NCI-H1048 (cell line): ENCODE measurements around the gene TMPRSS13.

Experiments used
- DNase-seq: peaks from one replicate; lab custom pipeline; 2025; lab: John Stamatoyannopoulos, UW

Gene TMPRSS13

GRCh38 chr11:117892651-117893050 is 36.6 kb downstream of the TMPRSS13 start:
- DNase-seq = no peak

DNA sequence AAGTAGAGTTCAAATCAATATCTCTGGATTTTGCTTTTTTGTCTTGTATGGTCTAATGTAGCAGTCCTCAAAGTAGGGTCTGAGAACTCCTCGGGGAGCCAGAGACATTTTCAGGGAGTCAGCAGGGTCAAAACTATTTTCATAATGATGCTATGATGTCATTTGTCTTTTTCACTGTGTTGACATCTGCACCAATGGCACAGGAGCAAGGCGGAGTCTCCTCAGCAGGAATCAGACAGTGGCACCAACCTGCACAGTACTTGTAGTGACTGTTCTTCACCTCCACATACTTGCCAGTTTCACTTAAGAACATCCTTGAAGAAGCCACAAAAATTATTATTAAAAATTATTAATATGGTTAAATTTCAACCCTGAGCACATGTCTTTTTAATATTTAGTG is 37.8 kb downstream of the TMPRSS13 start:
- no peak for DNase-seq

DNA sequence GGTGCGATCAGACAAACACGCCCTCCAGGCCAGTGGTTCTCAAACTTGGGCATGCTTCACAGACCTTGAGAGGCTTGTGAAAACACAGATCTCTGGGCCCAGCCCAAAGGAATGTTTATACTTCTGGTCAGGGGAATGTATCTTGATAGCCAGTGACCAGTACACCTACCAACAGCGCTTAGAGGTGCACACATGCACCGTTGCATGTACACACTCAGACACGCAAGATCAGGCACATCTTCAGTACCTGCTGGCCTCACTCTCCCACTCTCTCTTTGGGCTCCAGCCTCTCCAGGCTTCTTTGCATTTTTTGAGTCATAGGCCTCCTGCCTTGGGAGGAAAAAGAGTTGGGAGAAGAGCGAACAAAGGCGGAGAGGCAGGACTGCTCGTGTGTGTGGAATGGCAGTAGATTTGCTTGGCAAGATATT is 41.0 kb downstream of the TMPRSS13 start:
- DNase-seq = no peak

DNA sequence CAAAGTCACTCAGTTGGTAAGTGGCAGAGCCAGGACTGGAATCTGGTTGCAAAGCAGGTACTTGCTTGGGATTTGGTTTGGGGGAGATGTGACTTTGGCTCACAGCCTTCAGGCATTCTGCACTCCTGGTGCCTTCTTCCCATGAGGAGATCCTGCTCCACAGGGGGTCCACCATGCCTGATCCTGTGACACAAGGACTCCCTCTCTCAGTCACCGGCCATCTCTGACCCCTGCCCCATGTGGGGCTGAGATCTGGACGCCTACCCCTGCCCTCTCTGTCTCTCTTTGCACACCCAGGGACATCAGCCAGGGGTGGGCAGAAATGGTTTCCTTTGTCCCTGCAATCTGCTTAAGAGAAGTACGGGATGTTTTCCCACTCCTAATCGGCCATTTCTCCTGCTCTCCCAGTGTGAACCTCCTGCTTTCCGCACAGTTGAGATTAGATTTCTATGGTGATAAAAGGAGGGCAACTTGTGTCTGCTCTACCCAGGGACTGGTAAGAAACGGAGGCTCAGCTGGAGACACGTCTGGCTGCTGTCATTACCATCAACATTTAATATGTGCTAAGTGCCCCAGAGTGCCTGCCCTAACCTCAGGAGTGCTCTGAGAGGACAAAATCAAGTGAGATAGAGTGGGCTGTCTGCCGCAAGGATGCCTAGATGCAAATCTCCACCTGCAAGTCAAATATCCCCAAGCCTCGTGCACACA is 41.6 kb downstream of the TMPRSS13 start:
- no peak for DNase-seq

- no peak for DNase-seq
These were observed 43.4 kb downstream of the TMPRSS13 start for GRCh38 chr11:117885777-117886176.

GRCh38 chr11:117884994-117885393 is 44.2 kb downstream of the TMPRSS13 start:
- no peak for DNase-seq

- DNase-seq = no peak
These were observed 46.1 kb downstream of the TMPRSS13 start for GRCh38 chr11:117883063-117883462.

DNA sequence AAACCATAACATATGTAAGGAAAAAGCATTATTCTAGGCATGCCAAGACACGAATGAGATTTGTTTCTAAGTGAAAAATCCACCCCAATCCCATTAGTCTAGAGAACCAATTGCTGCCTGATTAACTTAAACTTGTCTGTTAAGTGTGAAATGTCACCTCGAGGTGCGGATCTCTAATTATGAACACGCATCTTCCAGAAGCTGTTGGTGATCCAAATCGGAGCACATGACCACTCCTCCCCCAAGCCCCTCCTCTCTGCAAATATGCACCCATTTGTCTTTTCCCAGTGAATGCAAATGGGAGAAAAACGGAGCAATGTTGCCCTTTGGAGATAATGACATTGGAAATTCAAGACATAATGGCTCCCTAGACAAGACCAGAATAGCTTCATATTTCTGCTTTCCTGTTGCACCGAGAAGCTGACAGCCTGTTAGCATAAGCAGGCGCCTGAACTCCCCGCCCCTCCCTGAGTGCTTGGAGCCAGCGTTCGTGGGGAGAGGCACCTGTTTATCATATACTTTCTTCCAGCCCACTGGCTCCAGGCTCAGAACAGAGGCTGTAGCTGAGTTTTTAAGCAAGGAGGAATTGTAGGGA is 46.8 kb downstream of the TMPRSS13 start:
- DNase-seq = no peak

GRCh38 chr11:117881217-117881616 is 48.0 kb downstream of the TMPRSS13 start:
- DNase-seq = no peak

DNA sequence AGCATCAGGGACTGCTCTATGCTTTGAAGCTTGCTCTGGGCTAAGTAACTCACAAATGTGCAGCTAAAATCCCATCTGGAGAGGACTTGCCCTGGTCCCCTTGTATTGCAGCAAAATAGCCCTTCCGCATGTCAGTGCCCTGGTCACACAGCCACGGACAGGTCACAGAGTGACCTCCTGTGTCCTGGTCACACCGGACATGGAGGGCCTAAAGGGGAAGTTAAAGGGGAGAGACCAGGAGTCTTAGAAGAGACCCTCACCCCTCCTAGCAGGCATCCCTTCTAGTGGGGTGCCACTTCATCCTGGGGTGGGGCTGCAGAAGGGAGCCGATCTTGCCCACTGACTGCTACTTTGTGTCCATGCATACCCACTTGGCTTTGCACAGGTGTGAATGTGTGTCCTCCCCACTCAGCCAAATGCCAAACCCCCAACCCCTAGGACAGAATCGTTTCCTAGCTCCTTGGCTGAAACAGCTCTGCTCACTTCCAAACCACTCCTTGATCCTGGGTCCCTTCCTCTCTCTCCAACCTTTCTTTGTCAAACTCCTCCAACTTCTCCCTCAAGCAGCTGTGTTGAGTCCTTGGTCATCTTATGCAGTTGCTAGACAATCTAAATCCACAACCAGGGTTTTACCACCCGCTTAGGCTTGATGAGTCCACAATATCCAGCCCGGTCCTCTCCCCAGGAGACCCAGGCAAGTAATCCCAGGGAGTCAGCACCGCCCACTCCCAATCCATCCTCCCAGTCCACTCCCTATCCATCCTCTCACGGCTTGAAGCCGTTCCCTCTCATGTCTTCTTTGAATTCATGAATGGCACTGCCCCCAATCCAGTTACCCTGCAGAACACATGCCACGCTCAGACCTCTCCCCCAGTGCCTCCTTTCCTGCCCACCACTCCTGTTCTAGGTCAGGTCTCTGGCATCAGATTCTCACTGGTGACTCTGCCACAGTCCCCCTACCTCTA is 49.4 kb downstream of the TMPRSS13 start:
- no peak for DNase-seq

DNA sequence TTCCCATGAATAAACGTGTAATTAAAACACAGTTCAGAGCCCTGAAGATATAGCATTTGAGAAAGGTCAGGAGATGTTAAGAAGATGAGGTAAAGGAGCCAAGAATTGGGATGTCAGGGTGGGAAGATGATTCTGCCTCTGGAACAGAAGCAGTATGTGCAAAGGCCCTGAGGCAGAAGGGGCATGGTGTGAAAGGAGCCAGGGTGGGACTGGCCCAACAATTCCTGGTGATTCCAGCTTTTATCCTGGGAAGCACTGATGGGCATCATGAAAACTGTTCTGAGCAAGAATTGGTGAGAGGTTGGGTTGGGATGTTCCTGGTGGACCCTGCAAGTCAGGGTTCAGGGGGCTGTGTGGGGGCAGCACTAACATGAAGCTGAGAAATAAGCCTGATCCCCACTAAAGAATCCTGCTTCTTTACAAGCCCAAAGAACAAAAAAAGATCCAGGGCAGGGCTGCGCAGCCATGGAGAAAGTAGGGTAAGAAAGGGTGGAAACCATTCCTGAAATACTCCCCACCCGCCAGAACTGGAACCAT is 50.2 kb downstream of the TMPRSS13 start:
- DNase-seq = no peak

GRCh38 chr11:117878314-117878938 is 50.8 kb downstream of the TMPRSS13 start:
- DNase-seq = no peak

DNA sequence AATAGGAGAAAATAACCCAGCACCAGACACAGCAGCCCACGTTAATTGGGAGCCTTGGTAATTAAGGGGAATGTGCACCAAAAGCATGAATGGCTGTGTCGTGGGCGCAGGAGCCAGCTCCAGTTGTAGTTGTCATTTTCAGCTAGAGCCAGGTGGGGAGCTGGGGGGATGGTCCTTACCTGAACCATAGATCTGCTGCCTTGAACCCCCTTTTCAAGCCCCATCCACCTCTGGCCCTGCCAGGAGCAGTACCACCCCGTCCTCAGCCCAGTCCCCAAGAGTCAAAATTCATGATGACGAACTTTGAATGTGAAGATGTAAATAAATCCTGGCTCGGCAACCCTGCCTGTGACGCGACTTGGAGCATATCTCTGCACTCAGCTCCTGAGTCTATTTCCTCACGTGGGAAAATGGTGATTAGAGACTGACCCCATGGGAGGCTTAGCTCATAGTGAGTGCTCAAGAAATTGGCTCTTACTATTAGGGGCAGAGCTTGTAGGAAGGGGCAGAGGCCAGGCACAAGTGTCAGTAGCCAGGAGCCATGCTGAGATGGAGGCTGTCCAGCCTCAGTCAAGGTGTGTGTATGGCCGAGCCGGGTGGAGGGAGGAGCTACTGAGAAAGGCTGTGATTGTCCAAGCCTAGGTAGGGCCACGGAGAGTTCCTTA is 52.0 kb downstream of the TMPRSS13 start:
- no peak for DNase-seq

DNA sequence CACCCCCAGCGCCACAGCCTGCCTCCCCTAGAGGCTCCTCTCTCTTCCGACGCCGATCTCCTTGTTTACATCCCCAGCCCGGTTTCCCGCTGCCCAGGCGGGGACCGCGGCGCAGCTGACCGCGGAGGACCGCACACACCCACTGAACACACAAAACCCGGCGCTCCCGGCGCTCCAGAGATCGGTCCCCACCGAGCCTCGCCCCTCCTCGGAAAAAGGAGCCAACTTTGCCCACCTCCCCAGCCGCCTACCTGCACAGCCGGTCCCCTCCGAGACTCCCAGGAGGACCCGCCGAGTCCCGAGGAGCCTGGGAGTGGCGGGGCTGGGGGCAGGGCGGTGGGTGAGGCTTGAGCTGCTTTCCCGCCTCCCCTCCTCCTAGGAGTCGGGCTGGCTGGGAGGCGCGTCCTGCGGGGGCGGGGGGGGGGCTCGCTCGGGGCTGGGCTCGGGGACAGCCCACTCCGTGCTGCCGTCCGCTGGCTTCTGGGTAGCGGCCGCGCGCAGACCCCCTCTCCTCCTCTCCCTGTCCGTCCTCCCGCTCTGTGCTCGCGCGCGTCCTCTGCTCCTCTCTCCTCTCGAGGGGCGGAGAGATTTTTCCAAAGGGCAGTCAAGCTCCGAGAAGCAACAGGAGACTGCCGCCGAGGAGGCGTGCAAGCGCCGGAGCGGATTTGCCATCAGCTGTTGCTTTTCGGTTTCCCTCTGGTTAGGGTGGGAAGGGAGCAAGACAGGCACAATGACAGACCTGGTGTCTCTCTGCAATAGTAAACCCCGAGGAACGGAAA is 52.7 kb downstream of the TMPRSS13 start, which contains the start of gene FXYD6:
TSS of gene FXYD6 (minus strand) at position 318 of the 779 bp plus-strand sequence. CDS start 33,882 bp downstream, outside the sequence.
- no peak for DNase-seq

GRCh38 chr11:117876059-117876340 is 53.2 kb downstream of the TMPRSS13 start:
- DNase-seq = no peak

- DNase-seq = no peak
These were observed 53.7 kb downstream of the TMPRSS13 start for GRCh38 chr11:117875382-117876058.

DNA sequence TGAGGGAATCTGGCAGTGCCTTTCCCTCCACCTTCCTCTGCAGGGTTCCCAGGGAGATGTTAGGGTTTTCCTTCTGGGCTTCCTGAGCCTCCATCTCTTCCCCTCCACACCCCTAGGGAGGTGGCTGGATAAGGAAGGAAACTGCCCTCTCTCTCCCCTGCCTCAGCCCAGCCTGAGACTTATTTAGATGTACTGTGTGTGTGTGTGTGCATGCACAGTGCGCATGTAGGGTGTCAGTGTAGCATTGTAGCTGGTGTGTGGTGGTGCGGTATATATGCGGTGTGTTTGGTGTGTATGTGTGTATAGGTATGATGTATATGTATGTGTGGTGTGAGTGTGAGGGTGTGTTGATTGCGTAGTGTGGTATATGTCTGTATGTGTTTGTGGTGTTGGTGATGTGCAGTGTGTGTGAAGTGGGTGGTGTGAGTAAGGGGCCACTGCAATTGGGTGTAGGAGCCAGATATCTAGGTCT is 54.3 kb downstream of the TMPRSS13 start:
- DNase-seq = no peak

DNA sequence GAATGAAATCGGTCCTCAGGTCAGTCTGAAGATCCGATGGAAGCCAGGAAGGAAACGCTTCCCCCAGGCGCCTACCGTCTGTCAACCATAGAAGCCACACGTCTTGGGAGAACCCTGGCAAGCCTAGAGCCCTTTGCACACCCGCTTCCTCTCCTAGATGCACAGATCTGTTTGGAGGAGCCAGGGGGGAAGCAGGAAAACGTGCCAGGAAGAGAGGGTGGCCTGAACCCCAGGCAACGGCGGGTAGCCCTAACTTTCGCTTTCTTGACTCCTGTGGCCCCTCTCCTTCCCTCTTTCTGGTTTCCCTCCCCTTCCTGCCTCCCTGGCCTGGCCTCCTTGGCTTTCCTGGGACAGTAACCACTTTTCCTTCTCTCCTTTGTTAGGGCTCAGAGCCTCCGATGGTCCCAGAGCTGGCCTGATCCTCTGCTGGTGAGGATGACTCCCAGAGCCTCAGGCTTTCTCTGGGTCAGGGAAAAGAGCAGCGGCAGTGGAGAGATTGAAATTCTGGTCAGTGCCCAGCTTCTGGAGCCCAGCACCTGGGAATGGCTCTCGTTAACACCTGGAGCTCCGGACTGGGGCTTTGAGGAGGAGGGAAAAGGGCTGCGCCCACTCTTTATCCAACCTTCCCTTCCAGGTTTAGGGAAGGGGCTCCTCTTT is 54.8 kb downstream of the TMPRSS13 start:
- DNase-seq = no peak

GRCh38 chr11:117873828-117874125 is 55.4 kb downstream of the TMPRSS13 start:
- no peak for DNase-seq
